Measurements from ENCODE around the gene TFCP2. TPM values are rescaled to one million over a fixed set of nuclear protein-coding genes. Genes with fewer than 3 reads are reported as not detected.

TFCP2 gene
- total RNA-seq, 2 donors from 2014 or later: 7.9 to 9.9 TPM

DNA sequence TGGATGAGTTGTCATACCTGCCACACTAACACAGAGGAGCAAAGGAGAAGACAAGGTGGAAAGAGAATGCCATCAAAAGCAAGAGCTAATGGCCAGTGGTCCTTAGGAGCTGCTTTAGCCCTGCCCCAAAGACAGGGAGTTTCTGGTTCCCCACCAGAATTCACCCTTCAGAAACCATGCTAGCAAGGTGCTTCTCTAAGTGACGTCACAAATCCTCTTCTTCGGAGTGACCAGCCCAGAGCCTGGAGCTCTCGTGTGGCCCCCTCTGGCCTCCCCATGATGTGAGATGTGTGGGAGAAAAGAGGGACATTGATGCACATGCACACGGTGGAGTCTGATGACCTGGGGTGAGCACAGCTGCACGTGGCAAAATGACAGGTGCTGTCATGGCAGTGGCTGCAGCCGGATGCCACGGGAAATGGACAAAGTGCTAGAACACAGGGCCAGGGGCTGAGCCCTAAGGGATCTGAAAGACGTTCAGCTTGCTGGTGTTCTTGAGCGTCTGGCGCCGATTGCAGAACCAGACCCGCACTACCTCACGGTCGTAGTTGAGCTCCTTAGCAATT is 16.9 kb upstream of the TFCP2 start:
- Histone ChIP-seq H3K4me1 (no peaks in the 10 kb centered on the region), H3K27ac (no peak overlapping the region), H3K36me3 (replicated peaks in 1 of 2; ENCODE audit: insufficient read depth in 1 of 2, low read depth in 2 of 2) (no peaks in the 10 kb centered on the region), H3K27me3 (no peaks in the 10 kb centered on the region), H3K9me3 (no peaks in the 10 kb centered on the region), H3K4me3 (no peak overlapping the region)
- no peak for ATAC-seq
- 79 to 86% methylated on average over 12 to 14 of the region's 14 CpGs for WGBS, 2 donors
- no peak for DNase-seq
- intact Hi-C loops (cut with DNase I): no loop called here
- TF ChIP-seq POLR2A (IDR thresholded peaks at IDR 0.05): no peak
- TF ChIP-seq, protein P1, sequence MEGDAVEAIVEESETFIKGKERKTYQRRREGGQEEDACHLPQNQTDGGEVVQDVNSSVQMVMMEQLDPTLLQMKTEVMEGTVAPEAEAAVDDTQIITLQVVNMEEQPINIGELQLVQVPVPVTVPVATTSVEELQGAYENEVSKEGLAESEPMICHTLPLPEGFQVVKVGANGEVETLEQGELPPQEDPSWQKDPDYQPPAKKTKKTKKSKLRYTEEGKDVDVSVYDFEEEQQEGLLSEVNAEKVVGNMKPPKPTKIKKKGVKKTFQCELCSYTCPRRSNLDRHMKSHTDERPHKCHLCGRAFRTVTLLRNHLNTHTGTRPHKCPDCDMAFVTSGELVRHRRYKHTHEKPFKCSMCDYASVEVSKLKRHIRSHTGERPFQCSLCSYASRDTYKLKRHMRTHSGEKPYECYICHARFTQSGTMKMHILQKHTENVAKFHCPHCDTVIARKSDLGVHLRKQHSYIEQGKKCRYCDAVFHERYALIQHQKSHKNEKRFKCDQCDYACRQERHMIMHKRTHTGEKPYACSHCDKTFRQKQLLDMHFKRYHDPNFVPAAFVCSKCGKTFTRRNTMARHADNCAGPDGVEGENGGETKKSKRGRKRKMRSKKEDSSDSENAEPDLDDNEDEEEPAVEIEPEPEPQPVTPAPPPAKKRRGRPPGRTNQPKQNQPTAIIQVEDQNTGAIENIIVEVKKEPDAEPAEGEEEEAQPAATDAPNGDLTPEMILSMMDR (IDR thresholded peaks at IDR 0.05): no peak

DNA sequence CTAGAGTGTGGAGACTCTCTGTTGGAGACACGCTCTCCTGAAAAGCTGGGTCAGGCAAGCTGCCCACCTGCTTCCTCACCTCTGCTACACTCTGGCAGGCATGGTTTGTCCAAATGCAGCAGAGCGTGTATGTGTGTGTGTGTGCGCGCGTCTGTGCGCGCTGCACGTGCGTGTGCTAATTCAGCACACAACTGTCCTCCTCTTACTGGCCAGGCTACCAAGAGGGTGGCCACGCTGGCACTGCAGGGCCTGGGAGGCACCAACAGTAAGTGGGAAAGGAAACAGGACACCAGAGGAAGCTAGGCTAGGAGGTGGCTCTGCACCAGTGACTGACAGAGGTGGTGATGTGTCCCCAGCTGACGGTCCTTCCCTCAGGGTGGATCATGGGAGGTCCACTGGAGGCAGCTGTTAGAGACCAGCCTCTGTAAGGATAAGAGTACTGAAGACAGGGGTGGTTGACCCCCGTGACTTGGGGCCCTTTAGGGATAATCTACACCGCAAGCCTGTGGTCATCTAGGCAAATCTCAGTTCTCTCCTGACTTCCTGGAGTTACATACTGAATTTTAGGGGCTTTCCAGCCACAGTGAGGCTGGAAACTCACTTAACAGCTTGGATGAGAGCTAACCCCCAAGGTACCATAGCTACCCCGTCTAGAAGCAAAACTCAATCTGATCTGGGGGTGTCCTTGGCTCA is 15.6 kb upstream of the TFCP2 start:
- Histone ChIP-seq H3K4me1 (peaks cover 8% of the 10 kb centered on the region), H3K36me3 (replicated peaks in 1 of 2; ENCODE audit: insufficient read depth in 1 of 2, low read depth in 2 of 2) (no peaks in the 10 kb centered on the region), H3K27ac (no peak overlapping the region), H3K9me3 (no peaks in the 10 kb centered on the region), H3K4me3 (no peak overlapping the region), H3K27me3 (no peaks in the 10 kb centered on the region)
- TF ChIP-seq, protein P1 (IDR thresholded peaks at IDR 0.05): no peak
- no peak for TF ChIP-seq POLR2A (IDR thresholded peaks at IDR 0.05)
- ATAC-seq: no peak
- intact Hi-C loops (cut with DNase I): no loop called here
- no peak for DNase-seq
- WGBS, 2 donors: 72 to 88% methylated on average over 2 to 14 of the region's 14 CpGs

DNA sequence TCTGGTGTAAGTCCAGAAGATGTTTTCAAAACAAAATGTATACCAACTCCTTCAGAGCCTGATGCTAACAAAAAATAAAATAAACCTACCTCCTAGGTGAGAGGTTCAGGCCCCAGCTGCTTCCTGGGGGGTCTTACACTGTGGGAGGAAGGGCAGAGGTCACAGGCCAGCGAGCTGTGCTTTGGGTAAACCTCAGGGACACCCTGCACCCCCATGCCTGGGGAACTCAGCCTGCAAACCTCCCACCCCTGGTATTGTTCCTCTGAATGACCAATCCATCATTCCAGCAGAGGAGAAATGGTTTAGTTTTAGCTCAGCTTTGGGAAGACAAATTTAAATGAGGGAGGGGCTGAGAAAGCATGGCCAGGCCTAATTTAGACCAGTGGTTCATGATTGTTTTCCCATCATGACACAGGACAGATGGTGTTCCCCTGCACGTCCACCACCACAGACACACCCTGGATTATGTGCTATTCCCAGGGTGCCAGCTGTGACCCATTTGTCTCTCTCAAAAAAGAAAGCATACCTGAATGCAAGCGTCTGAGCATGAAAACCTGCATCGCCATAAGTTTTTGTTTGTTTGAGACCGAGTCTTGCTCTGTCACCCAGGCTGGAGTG is 14.5 kb upstream of the TFCP2 start:
- Histone ChIP-seq H3K4me1 (peaks cover 10% of the 10 kb centered on the region), H3K9me3 (no peaks in the 10 kb centered on the region), H3K4me3 (no peak overlapping the region), H3K27ac (no peak overlapping the region), H3K36me3 (replicated peaks in 1 of 2; ENCODE audit: insufficient read depth in 1 of 2, low read depth in 2 of 2) (no peaks in the 10 kb centered on the region), H3K27me3 (no peaks in the 10 kb centered on the region)
- TF ChIP-seq, protein P1 (IDR thresholded peaks at IDR 0.05): no peak
- no peak for TF ChIP-seq POLR2A (IDR thresholded peaks at IDR 0.05)
- 77 to 81% methylated on average over 5 of the region's 5 CpGs for WGBS, 2 donors
- ATAC-seq (no peak), DNase-seq (no peak)
- intact Hi-C loops (cut with DNase I): no loop called here

DNA sequence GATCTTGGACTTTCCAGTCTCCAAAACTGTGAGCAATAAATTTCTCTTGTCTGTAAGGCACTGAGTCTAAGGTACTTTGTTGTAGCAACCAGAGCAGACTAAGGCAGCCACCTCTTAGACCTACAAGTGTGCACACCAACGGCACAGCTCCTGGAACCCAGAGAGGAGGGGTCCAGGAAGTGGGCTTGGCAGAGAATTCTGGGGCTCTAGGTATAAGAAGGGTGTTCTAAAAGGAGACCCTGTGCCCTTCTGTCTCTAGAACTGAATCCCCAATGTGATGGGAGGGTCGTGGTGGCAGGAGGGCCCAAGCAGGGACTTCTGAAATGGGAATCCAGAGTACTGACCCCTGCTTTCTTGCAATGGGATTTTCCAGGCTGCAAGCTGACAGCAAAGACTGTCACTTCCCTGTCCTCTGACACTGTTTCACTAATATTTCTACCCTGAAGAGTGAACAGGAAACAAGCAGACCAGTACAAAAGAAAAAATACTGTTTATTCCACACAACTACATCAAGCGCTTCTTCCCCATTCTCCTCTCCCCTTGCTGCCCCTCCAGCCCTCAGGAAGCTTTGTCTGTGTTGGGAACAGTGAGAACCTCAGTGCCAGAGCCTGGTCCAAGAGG is 13.6 kb upstream of the TFCP2 start:
- intact Hi-C loops (cut with DNase I): no loop called here
- ATAC-seq (no peak), DNase-seq (no peak)
- H3K36me3 ChIP-seq (replicated peaks in 1 of 2; ENCODE audit: insufficient read depth in 1 of 2, low read depth in 2 of 2): no peaks in the 10 kb centered on the region
- H3K27me3 ChIP-seq: no peaks in the 10 kb centered on the region
- peaks cover 10% of the 10 kb centered on the region for H3K4me1 ChIP-seq
- H3K4me3 ChIP-seq: no peak overlapping the region
- no peak overlapping the region for H3K27ac ChIP-seq
- H3K9me3 ChIP-seq: no peaks in the 10 kb centered on the region
- 72 to 75% methylated on average over 3 of the region's 3 CpGs for WGBS, 2 donors
- no peak for TF ChIP-seq POLR2A (IDR thresholded peaks at IDR 0.05)
- TF ChIP-seq, protein P1 (IDR thresholded peaks at IDR 0.05): no peak
